SU-DHL-6 (cell line): ENCODE results near the gene INPP5A.

ENCODE experiments used
- H2AFZ ChIP-seq: fragments of 200-600 bp; sonication (generic); 2 replicates; pipeline ENCODE4 v1.6.1; 2014; ENCODE audit warnings: low read depth, mild to moderate bottlenecking, moderate library complexity, mixed read lengths, antibody characterized with exemption, low read length; ENCODE audit not compliant: severe bottlenecking
- H3F3A ChIP-seq: fragments of 200-600 bp; shearing (Covaris generic); 2 replicates; pipeline ENCODE4 v1.6.0; 2016; ENCODE audit warnings: antibody characterized with exemption, mild to moderate bottlenecking; ENCODE audit not compliant: insufficient read depth
- H3K27ac ChIP-seq: fragments of 200-600 bp; sonication (generic); 2 replicates; pipeline ENCODE4 v1.5.1; 2016; ENCODE audit warnings: low read depth, mild to moderate bottlenecking, low read length, moderate library complexity, mixed read lengths
- H3K27me3 ChIP-seq: fragments of 200-600 bp; sonication (generic), shearing (Covaris generic); 2 replicates; pipeline ENCODE4 v1.6.0; 2014; ENCODE audit warnings: mild to moderate bottlenecking, low read length
- H3K36me3 ChIP-seq: fragments of 200-600 bp; sonication (generic); 2 replicates; pipeline ENCODE4 v1.6.1; 2014; ENCODE audit warnings: mild to moderate bottlenecking, low read length, mixed read lengths
- H3K4me2 ChIP-seq: fragments of 300-600, 200-600 bp; shearing (Covaris generic), sonication (generic); 2 replicates; pipeline ENCODE4 v1.6.0; 2014; ENCODE audit warnings: low read length, low read depth, mild to moderate bottlenecking; ENCODE audit not compliant: poor library complexity, severe bottlenecking
- H3K4me3 ChIP-seq: fragments of 200-600 bp; sonication (generic); 2 replicates; pipeline ENCODE4 v1.5.1; 2014; ENCODE audit warnings: antibody characterized with exemption, low read length, mild to moderate bottlenecking, mixed read lengths; ENCODE audit not compliant: insufficient read depth, poor library complexity, severe bottlenecking
- H3K79me2 ChIP-seq: fragments of 200-600 bp; sonication (generic); 2 replicates; pipeline ENCODE4 v1.6.1; 2014; ENCODE audit warnings: mild to moderate bottlenecking, low read length, moderate library complexity; ENCODE audit not compliant: insufficient read depth
- H3K9ac ChIP-seq: fragments of 200-600 bp; sonication (generic); 2 replicates; pipeline ENCODE4 v1.7.0; 2014; ENCODE audit warnings: mild to moderate bottlenecking, low read length
- H3K9me2 ChIP-seq: fragments of 200-600 bp; sonication (generic); replicated peaks from 2 replicates; pipeline ENCODE4 v1.6.1; 2014; ENCODE audit warnings: low read length; ENCODE audit not compliant: insufficient read depth
- H3K9me3 ChIP-seq: fragments of 200-600 bp; sonication (generic); 2 replicates; pipeline ENCODE4 v1.6.1; 2014; ENCODE audit warnings: low read length, mixed read lengths; ENCODE audit not compliant: insufficient read depth
- H4K20me1 ChIP-seq: fragments of 200-600 bp; sonication (generic); 2 replicates; pipeline ENCODE4 v1.6.1; 2014; ENCODE audit warnings: low read depth, mild to moderate bottlenecking, antibody characterized with exemption, low read length, moderate library complexity, mixed read lengths
- EZH2phosphoT487 ChIP-seq: fragments of 200-600 bp; sonication (generic), shearing (Covaris generic); conservative IDR thresholded peaks from 2 replicates; pipeline ENCODE4 v1.6.1; 2018; ENCODE audit warnings: mild to moderate bottlenecking, antibody characterized with exemption, low read length, moderate library complexity, mixed read lengths
- TF ChIP-seq, protein P1 (sequence below): fragments of 200-600 bp; sonication (generic); IDR thresholded peaks from one replicate; pipeline ENCODE4 v1.5.1; 2017; ENCODE audit warnings: antibody characterized with exemption, mild to moderate bottlenecking, low read length, moderate library complexity; ENCODE audit not compliant: insufficient read depth, poor library complexity, severe bottlenecking

INPP5A gene

GRCh38 chr10:132813001-132813401 lies 275.4 kb downstream of the INPP5A start:
- TF ChIP-seq EZH2phosphoT487: no peak
- TF ChIP-seq, protein P1, sequence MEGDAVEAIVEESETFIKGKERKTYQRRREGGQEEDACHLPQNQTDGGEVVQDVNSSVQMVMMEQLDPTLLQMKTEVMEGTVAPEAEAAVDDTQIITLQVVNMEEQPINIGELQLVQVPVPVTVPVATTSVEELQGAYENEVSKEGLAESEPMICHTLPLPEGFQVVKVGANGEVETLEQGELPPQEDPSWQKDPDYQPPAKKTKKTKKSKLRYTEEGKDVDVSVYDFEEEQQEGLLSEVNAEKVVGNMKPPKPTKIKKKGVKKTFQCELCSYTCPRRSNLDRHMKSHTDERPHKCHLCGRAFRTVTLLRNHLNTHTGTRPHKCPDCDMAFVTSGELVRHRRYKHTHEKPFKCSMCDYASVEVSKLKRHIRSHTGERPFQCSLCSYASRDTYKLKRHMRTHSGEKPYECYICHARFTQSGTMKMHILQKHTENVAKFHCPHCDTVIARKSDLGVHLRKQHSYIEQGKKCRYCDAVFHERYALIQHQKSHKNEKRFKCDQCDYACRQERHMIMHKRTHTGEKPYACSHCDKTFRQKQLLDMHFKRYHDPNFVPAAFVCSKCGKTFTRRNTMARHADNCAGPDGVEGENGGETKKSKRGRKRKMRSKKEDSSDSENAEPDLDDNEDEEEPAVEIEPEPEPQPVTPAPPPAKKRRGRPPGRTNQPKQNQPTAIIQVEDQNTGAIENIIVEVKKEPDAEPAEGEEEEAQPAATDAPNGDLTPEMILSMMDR: no peak
- no peaks in the 10 kb centered on the region for H3K27me3 ChIP-seq
- H3K79me2 ChIP-seq: no peaks in the 10 kb centered on the region
- no peak overlapping the region for H3K4me3 ChIP-seq
- H3K36me3 ChIP-seq: no peaks in the 10 kb centered on the region
- no peak overlapping the region for H3K27ac ChIP-seq
- no peak overlapping the region for H3K9ac ChIP-seq
- no peaks in the 10 kb centered on the region for H3F3A ChIP-seq
- H2AFZ ChIP-seq: no peak overlapping the region
- no peaks in the 10 kb centered on the region for H3K9me3 ChIP-seq
- H4K20me1 ChIP-seq: no peaks in the 10 kb centered on the region
- no peak overlapping the region for H3K4me2 ChIP-seq
- H3K9me2 ChIP-seq: no peaks in the 10 kb centered on the region

DNA sequence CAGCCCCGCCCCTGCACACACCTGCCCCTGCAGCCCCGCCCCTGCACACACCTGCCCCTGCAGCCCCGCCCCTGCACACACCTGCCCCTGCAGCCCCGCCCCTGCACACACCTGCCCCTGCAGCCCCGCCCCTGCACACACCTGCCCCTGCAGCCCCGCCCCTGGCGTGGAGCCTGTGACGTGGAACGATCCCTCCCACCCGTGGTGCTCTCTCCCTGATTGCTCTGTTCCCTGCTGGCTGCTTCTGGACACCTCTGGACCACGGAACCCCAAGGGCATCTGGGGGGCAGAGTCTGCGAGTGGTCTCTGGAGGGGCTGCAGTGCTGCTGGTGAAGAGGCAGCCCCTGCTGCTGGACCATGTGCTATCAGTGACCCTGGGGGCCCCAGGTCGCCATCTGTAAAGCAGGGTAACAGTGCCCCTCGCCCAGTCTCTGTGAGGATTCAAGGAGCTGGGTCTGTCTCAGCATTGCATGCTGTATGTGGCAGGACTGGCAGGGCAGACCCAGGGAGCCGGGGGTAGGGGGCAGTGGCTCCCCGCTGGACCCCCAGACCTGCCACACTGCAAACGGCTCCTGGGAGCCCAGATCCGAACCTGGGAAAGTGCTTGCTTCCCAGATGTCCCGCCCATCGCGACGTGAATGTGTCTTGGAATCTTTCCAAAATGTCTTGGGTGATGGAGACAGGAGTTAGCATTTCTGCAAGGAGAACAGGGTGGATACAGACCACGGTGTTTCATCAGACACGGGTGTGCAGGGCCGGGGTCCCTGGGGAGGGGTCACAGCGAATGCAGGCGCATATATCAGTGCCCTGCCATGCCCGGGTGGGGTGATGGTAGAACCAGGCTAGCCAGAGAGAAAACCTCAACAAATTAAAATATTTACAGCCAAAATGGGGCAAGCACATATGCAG lies 276.2 kb downstream of the INPP5A start:
- Histone ChIP-seq H3K9me2 (no peaks in the 10 kb centered on the region), H3K27me3 (no peaks in the 10 kb centered on the region), H3K4me3 (no peak overlapping the region), H3F3A (no peaks in the 10 kb centered on the region), H3K27ac (no peak overlapping the region), H3K9ac (no peak overlapping the region), H3K4me2 (no peak overlapping the region), H3K36me3 (no peaks in the 10 kb centered on the region), H2AFZ (no peak overlapping the region), H3K79me2 (no peaks in the 10 kb centered on the region), H4K20me1 (no peaks in the 10 kb centered on the region), H3K9me3 (no peaks in the 10 kb centered on the region)
- TF ChIP-seq, protein P1: no peak
- no peak for TF ChIP-seq EZH2phosphoT487

DNA sequence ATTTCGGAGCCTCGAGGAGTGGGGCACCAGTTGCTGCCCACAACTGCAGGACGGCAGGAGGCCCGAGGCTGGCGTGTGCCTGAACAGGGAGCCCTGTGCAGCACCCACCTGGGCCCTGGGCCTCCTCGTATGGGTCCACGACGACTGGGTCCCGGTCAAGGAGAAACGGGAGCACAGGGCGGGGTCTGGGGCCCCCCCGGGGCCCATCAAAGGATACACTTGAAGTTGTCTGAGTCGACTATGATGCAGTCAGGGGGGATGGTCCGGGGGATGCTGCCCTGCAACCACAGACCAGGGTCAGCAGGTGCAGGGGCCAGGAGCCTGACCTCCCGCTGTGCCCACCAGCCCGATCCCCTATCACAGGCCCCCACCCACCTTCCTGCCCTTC lies 276.9 kb downstream of the INPP5A start:
- Histone ChIP-seq H3K9ac (no peak overlapping the region), H3K9me2 (no peaks in the 10 kb centered on the region), H3K4me3 (no peak overlapping the region), H3F3A (no peaks in the 10 kb centered on the region), H3K4me2 (no peak overlapping the region), H2AFZ (no peak overlapping the region), H3K36me3 (no peaks in the 10 kb centered on the region), H4K20me1 (no peaks in the 10 kb centered on the region), H3K27ac (no peak overlapping the region), H3K79me2 (no peaks in the 10 kb centered on the region), H3K9me3 (no peaks in the 10 kb centered on the region), H3K27me3 (no peaks in the 10 kb centered on the region)
- TF ChIP-seq, protein P1: no peak
- no peak for TF ChIP-seq EZH2phosphoT487
